Spinal cord (tissue), 10 donors: ENCODE measurements around the gene LAYN. TPM values are rescaled to one million over a fixed set of nuclear protein-coding genes. Genes with fewer than 3 reads are reported as not detected.

Source experiments
- DNase-seq, 6 donors: peaks; one replicate each; pipeline versions ENCODE4 v3.0.0 to v3.0.0-alpha.2; 2013 to 2015; ENCODE audit warnings: low spot score in 6 of 6, low read depth in 4 of 6
- H3K27ac ChIP-seq: one replicate; pipeline ENCODE4 v1.5.1; 2013; ENCODE audit warnings: low read depth, low read length, control low read depth
- H3K27me3 ChIP-seq: one replicate; pipeline ENCODE4 v1.6.1; 2013; ENCODE audit warnings: low read length; ENCODE audit not compliant: control insufficient read depth, insufficient read depth
- H3K36me3 ChIP-seq: one replicate; pipeline ENCODE4 v1.6.1; 2013; ENCODE audit warnings: low read length; ENCODE audit not compliant: control insufficient read depth, insufficient read depth
- H3K4me1 ChIP-seq: one replicate; pipeline ENCODE4 v1.6.1; 2013; ENCODE audit warnings: low read length; ENCODE audit not compliant: control insufficient read depth, insufficient read depth
- H3K4me3 ChIP-seq: one replicate; pipeline ENCODE4 v1.5.1; 2013; ENCODE audit warnings: low read depth, low read length, control low read depth
- H3K9me3 ChIP-seq: one replicate; pipeline ENCODE4 v1.6.1; 2013; ENCODE audit warnings: low read length; ENCODE audit not compliant: control insufficient read depth, insufficient read depth
- WGBS: methylation state at CpG from one replicate; pipeline ENCODE4 v1.1.5; 2013; ENCODE audit warnings: missing lambda C conversion rate; ENCODE audit not compliant: insufficient coverage; 5-methylcytosine and 5-hydroxymethylcytosine counted together
- polyA plus RNA-seq, 2 donors: library from polyadenylated mRNA; unstranded; fragments of 120-200 nt; gene quantifications; one replicate each; pipeline ENCODE4 v1.2.1, GENCODE V29; 2013; ENCODE audit not compliant: insufficient read length in 2 of 2
- total RNA-seq, 2 donors: library from RNA; depleted of rRNA in 1 of 2; stranded (reverse); fragments of 120-200 nt in 1 of 2; fragments of >200 nt in 1 of 2; gene quantifications; one replicate each; pipeline versions ENCODE4 v1.2.3 to v1.2.4, GENCODE V29; 2013 to 2014
- donor health status: healthy.

LAYN gene
- total and polyA plus RNA-seq, 4 donors: 11.0 to 16.4 (median 12.7) TPM

DNA sequence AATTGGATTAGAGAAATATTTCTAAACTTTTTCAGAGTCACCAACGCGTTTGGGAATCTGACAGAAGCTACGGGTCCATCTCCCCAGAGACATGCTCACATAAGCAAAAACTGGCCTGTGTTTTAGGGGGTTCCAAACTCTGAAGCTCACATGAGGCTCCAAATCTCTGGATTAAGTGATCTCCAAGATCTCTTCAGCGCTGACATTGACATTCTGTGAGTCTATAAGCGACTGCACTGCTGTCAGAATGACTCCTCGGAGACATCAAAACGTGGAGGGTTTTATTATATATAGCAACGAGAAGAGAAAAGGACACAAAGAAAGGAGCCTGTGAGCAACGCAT lies 61.1 kb downstream of the LAYN start:
- peak overlapping the region; percentile 63 for H3K4me3 ChIP-seq
- no peak for DNase-seq
- peaks cover 11% of the 10 kb centered on the region for H3K4me1 ChIP-seq
- no peaks in the 10 kb centered on the region for H3K36me3 ChIP-seq
- peak overlapping the region; percentile 83 for H3K27ac ChIP-seq
- no peaks in the 10 kb centered on the region for H3K27me3 ChIP-seq
- WGBS: 18% methylated on average over 8 of the region's 9 CpGs
- no peaks in the 10 kb centered on the region for H3K9me3 ChIP-seq

DNA sequence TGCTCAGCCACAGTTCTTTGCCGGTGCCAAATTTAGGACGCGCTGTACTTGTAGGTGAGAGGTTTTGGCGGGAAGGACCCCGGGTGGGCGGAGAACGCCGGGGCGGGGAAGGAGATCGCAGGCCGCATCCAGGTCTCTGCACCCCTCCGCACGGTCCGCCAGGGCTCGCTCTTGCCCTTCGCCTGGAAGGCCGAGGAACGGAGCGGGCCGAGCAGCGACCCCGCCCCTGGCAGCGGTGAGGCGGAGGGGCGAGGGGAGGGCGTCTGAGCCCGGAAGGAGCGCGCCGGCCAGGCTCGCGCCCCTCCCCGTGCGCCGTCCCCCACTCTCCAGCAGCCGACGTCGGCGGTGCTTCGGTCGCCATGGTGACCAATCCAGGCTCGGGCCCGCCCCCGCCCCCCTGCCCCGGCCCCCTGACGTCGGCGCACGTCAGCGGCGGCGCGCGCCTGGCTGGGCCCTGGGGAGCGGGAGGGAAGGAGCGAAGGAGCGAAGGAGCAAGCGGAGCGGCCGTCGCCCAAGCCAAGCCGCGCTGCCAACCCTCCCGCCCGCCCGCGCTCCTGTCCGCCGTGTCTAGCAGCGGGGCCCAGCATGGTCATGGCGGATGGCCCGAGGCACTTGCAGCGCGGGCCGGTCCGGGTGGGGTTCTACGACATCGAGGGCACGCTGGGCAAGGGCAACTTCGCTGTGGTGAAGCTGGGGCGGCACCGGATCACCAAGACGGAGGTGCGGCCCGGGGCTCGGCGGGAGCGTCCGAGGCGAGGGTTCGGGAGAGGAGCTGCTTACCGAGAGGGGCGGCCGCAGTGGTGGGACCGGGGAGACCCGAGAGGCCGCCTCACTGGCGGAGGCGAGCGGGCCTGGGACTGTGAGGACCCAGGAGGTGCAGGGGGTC lies 61.7 kb downstream of the LAYN start, which contains the start of gene SIK2:
TSS of gene SIK2 (plus strand) at position 471 of the 886 bp plus-strand sequence. CDS start at position 586, 115 bp downstream.
- no peaks in the 10 kb centered on the region for H3K9me3 ChIP-seq
- peak within 1 kb of the TSS; percentile 98 for H3K27ac ChIP-seq
- no peaks in the 10 kb centered on the region for H3K36me3 ChIP-seq
- H3K27me3 ChIP-seq: no peaks in the 10 kb centered on the region
- under 1% methylated on average over 97 of the region's 100 CpGs for WGBS
- H3K4me3 ChIP-seq: peak within 1 kb of the TSS; percentile 95
- H3K4me1 ChIP-seq: peaks cover 11% of the 10 kb centered on the region
- peak; percentile 82 to 98 (median 88) for DNase-seq

DNA sequence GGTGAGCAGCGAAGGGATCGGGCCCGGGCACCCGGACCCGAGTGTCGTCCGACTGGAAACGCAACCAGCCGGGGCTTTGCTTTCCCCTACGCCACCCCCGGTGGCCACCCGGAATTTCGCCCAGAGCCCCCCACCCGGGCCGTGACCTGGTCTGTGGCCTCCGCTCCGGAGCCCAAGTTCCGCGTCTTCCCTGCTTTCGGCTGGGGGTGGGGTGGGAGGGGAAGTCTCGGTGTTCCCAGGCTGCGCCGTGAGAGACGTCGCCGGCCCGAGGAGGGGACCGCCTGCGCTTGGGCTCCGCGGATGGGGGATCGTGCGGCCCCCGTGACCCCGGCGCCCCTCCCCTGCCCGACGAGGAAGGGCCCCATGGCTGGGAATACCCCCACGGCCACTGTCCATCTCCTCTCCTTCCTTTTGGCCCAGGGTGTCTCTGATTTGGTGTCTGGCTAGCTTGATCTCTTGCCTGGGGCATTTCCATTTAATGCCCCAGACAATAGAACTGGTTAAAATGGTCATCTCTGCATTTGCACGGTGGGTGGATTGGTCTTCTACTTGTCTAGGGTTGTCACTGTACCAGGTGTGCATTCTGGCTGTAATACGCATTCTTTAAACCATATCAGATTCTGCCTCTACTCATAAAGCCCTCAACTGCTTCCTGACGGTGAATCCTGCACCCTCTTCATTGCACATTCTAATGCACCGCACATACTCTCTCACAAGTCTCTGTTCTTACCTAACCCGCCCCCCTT lies 62.5 kb downstream of the LAYN start:
- H3K27ac ChIP-seq: peak overlapping the region; percentile 98
- H3K36me3 ChIP-seq: no peaks in the 10 kb centered on the region
- WGBS: 0% methylated on average over 36 of the region's 44 CpGs
- H3K4me3 ChIP-seq: peak overlapping the region; percentile 95
- DNase-seq: peak in 4 of 6 donors; percentile 19 to 74 (median 53)
- H3K27me3 ChIP-seq: no peaks in the 10 kb centered on the region
- peaks cover 11% of the 10 kb centered on the region for H3K4me1 ChIP-seq
- H3K9me3 ChIP-seq: no peaks in the 10 kb centered on the region

GRCh38 chr11:111603611-111604130 lies 63.2 kb downstream of the LAYN start:
- 19% methylated on average over 5 of the region's 7 CpGs for WGBS
- H3K9me3 ChIP-seq: no peaks in the 10 kb centered on the region
- peak in 1 of 6 donors; percentile 35 for DNase-seq
- peaks cover 11% of the 10 kb centered on the region for H3K4me1 ChIP-seq
- no peaks in the 10 kb centered on the region for H3K36me3 ChIP-seq
- H3K27me3 ChIP-seq: no peaks in the 10 kb centered on the region
- H3K27ac ChIP-seq: peak overlapping the region; percentile 98
- H3K4me3 ChIP-seq: peak overlapping the region; percentile 95

DNA sequence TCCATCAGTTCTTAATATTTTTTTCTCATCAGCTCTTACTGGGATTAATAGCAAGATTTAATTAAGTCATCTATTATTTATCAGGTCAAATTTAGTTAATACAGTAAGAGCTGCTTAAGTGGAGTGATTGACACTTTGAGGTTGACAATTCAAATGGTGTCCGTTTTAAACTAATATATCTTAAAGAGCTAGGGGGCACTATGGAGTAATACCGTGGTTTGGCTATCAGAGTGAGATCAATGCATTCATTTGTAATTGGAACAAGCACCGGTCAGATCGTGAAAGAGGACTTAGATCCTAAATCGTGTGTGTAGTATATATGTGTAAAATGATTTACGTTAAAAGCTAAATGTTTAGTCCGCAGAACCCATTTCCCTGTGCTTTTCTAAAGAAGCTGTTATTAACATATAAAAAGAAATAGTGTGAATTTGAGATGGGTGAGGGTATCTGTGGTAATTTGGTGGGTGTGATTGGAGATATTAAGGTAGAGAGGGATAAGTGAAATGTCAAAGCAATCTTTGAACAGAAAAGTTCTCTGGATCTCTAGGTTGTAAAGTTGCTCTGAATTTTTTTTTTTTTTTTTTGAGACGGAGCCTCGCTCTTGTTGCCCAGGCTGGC lies 64.0 kb downstream of the LAYN start:
- 0% methylated on average over 3 of the region's 9 CpGs for WGBS
- Histone ChIP-seq H3K36me3 (no peaks in the 10 kb centered on the region), H3K27ac (peak overlapping the region; percentile 98), H3K9me3 (no peaks in the 10 kb centered on the region), H3K4me1 (peaks cover 11% of the 10 kb centered on the region), H3K4me3 (peak overlapping the region; percentile 95), H3K27me3 (no peaks in the 10 kb centered on the region)
- peak in 4 of 6 donors; percentile 36 to 85 (median 57) for DNase-seq

DNA sequence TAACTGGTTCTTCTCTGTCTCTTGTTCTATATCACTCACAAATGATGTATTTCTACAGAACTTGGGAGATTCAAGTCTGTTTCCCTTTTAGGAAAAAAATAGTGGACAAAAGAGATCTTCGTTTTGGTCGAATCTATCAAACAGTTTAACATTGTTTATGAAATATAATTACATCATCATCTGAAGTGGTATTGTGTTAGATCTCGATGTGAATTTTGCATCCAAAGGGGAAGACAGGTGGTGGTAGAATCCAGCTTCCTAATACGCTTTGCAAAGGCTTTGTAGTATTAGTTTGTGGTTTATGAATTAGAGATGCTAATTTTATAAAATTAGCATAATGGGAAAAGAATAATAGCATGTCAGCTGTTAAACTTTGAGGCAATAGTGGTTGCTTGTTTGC lies 65.2 kb downstream of the LAYN start:
- no peaks in the 10 kb centered on the region for H3K36me3 ChIP-seq
- H3K27ac ChIP-seq: no peak overlapping the region
- no peaks in the 10 kb centered on the region for H3K9me3 ChIP-seq
- no peaks in the 10 kb centered on the region for H3K27me3 ChIP-seq
- peaks cover 11% of the 10 kb centered on the region for H3K4me1 ChIP-seq
- 30% methylated on average over 2 of the region's 4 CpGs for WGBS
- H3K4me3 ChIP-seq: no peak overlapping the region
- peak in 1 of 6 donors; percentile 16 for DNase-seq

GRCh38 chr11:111606986-111607385 lies 66.5 kb downstream of the LAYN start:
- Histone ChIP-seq H3K27me3 (no peaks in the 10 kb centered on the region), H3K36me3 (no peaks in the 10 kb centered on the region), H3K4me1 (peaks cover 4% of the 10 kb centered on the region), H3K9me3 (no peaks in the 10 kb centered on the region), H3K27ac (no peak overlapping the region), H3K4me3 (no peak overlapping the region)
- DNase-seq: no peak

DNA sequence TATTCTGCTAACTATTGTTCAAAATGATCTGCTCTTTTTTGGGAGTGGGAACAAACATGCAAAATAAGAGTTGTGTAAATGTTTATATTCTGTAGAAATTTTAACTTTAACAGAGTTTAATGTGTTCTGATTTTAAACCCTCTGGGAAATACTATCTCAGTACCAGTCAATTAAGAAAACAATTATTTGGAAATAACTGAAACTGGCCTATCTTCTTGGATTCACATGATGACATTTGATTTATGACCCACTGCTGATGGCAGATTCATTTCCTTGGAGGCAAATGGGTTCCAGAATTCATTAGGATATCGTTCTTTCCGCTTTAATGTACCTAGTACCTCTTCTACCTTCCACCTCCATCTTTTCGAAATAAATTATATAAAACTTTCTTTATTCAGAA lies 67.2 kb downstream of the LAYN start:
- Histone ChIP-seq H3K27me3 (no peaks in the 10 kb centered on the region), H3K36me3 (no peaks in the 10 kb centered on the region), H3K9me3 (no peaks in the 10 kb centered on the region), H3K27ac (no peak overlapping the region), H3K4me3 (no peak overlapping the region), H3K4me1 (peaks cover 4% of the 10 kb centered on the region)
- no peak for DNase-seq
- WGBS: no CpG with 5 or more reads among the region's 3 CpGs
